HT-29 (cell line): ENCODE results near the gene RNASE12. TPM values are rescaled to one million over a fixed set of nuclear protein-coding genes. Genes with fewer than 3 reads are reported as not detected.
"Not testable (repeated sequence)": the region's sequence is repeated elsewhere in the genome, so short reads cannot be mapped to it uniquely, and the experiment has no call there.

Experiments used
- DNase-seq: peaks from one replicate; pipeline ENCODE4 v3.0.0-alpha.2; 2015; ENCODE audit warnings: low spot score
- total RNA-seq: library from RNA; depleted of rRNA; stranded (reverse); fragments of >200 nt; shearing (Covaris generic); gene quantifications from 2 replicates; pipeline ENCODE4 v1.2.3, GENCODE V29; 2014

RNASE12 gene
- total RNA-seq, 1 experiment from 2014 or later = not detected

GRCh38 chr14:20583142-20583541, 8.0 kb downstream of the RNASE12 start:
- no peak for DNase-seq

GRCh38 chr14:20580242-20580641, 10.9 kb downstream of the RNASE12 start:
- no peak for DNase-seq

- no peak for DNase-seq
These were observed 12.2 kb downstream of the RNASE12 start for GRCh38 chr14:20578784-20579502.

GRCh38 chr14:20578325-20578724, 12.9 kb downstream of the RNASE12 start:
- DNase-seq = no peak

- DNase-seq = not testable (repeated sequence)
These were observed 18.7 kb downstream of the RNASE12 start for GRCh38 chr14:20572382-20572990.

GRCh38 chr14:20570720-20571119, 20.5 kb downstream of the RNASE12 start:
- not testable (repeated sequence) for DNase-seq

GRCh38 chr14:20569865-20570264, 21.3 kb downstream of the RNASE12 start:
- DNase-seq = not testable (repeated sequence)

- no peak for DNase-seq
These were observed 22.1 kb downstream of the RNASE12 start for GRCh38 chr14:20569066-20569465.

- no peak for DNase-seq
These were observed 22.8 kb downstream of the RNASE12 start for GRCh38 chr14:20568393-20568792.

GRCh38 chr14:20567199-20567598, 24.0 kb downstream of the RNASE12 start:
- not testable (repeated sequence) for DNase-seq

- no peak for DNase-seq
These were observed 26.6 kb downstream of the RNASE12 start for GRCh38 chr14:20564501-20564997.

- no peak for DNase-seq
These were observed 27.2 kb downstream of the RNASE12 start for GRCh38 chr14:20563971-20564370.

- no peak for DNase-seq
These were observed 30.2 kb downstream of the RNASE12 start, which contains the start of gene RNASE9 for GRCh38 chr14:20560961-20561360. Gene RNASE9 (minus strand): TSS chr14:20561047.

GRCh38 chr14:20559461-20559904, 31.7 kb downstream of the RNASE12 start:
- no peak for DNase-seq

- no peak for DNase-seq
These were observed 34.0 kb downstream of the RNASE12 start for GRCh38 chr14:20557212-20557542.

- DNase-seq = no peak
These were observed 34.5 kb downstream of the RNASE12 start for GRCh38 chr14:20556500-20557211.

- no peak for DNase-seq
These were observed 35.3 kb downstream of the RNASE12 start for GRCh38 chr14:20555845-20556244.

GRCh38 chr14:20553024-20553423, 38.2 kb downstream of the RNASE12 start:
- DNase-seq = no peak

GRCh38 chr14:20551606-20552005, 39.6 kb downstream of the RNASE12 start:
- no peak for DNase-seq

- DNase-seq = no peak
These were observed 40.2 kb downstream of the RNASE12 start for GRCh38 chr14:20550926-20551325.

GRCh38 chr14:20548414-20549158, 42.6 kb downstream of the RNASE12 start:
- DNase-seq = no peak

- DNase-seq = no peak
These were observed 44.3 kb downstream of the RNASE12 start for GRCh38 chr14:20546877-20547276.
